IPS-15b (cell line): ENCODE data around the gene POLR1A.

ENCODE experiments used
- H3K27me3 ChIP-seq: one replicate; pipeline ENCODE4 v1.6.1; 2013; ENCODE audit warnings: low read length; ENCODE audit not compliant: control insufficient read depth, insufficient read depth
- H3K36me3 ChIP-seq: one replicate; pipeline ENCODE4 v1.6.1; 2013; ENCODE audit warnings: low read length; ENCODE audit not compliant: control insufficient read depth, insufficient read depth
- H3K4me1 ChIP-seq: one replicate; pipeline ENCODE4 v1.6.1; 2013; ENCODE audit warnings: mild to moderate bottlenecking, low read length; ENCODE audit not compliant: control insufficient read depth, insufficient read depth
- H3K4me3 ChIP-seq: one replicate; pipeline ENCODE4 v1.5.1; 2013; ENCODE audit warnings: low read depth, low read length
- H3K9ac ChIP-seq: one replicate; pipeline ENCODE4 v1.6.1; 2013; ENCODE audit warnings: low read depth, mild to moderate bottlenecking, low read length
- H3K9me3 ChIP-seq: one replicate; pipeline ENCODE4 v1.6.1; 2013; ENCODE audit warnings: mild to moderate bottlenecking, low read length; ENCODE audit not compliant: control insufficient read depth, insufficient read depth

The POLR1A gene

GRCh38 chr2:86012007-86012712 is 93.5 kb downstream of the POLR1A start:
- no peaks in the 10 kb centered on the region for H3K27me3 ChIP-seq
- no peaks in the 10 kb centered on the region for H3K36me3 ChIP-seq
- no peak overlapping the region for H3K9ac ChIP-seq
- no peak overlapping the region for H3K4me3 ChIP-seq
- H3K9me3 ChIP-seq = no peaks in the 10 kb centered on the region
- no peaks in the 10 kb centered on the region for H3K4me1 ChIP-seq

GRCh38 chr2:86011449-86011941 is 94.2 kb downstream of the POLR1A start:
- H3K4me3 ChIP-seq = no peak overlapping the region
- no peak overlapping the region for H3K9ac ChIP-seq
- H3K36me3 ChIP-seq = no peaks in the 10 kb centered on the region
- no peaks in the 10 kb centered on the region for H3K27me3 ChIP-seq
- H3K4me1 ChIP-seq = no peaks in the 10 kb centered on the region
- no peaks in the 10 kb centered on the region for H3K9me3 ChIP-seq

- Histone ChIP-seq H3K9ac (no peak overlapping the region), H3K36me3 (no peaks in the 10 kb centered on the region), H3K27me3 (no peaks in the 10 kb centered on the region), H3K4me3 (no peak overlapping the region), H3K9me3 (no peaks in the 10 kb centered on the region), H3K4me1 (no peaks in the 10 kb centered on the region)
Measured at GRCh38 chr2:86010083-86010482, 95.6 kb downstream of the POLR1A start.

GRCh38 chr2:86006524-86006923 is 99.2 kb downstream of the POLR1A start:
- Histone ChIP-seq H3K9ac (no peak overlapping the region), H3K36me3 (no peaks in the 10 kb centered on the region), H3K9me3 (no peaks in the 10 kb centered on the region), H3K4me3 (no peak overlapping the region), H3K27me3 (no peaks in the 10 kb centered on the region), H3K4me1 (no peaks in the 10 kb centered on the region)

- Histone ChIP-seq H3K27me3 (no peaks in the 10 kb centered on the region), H3K4me1 (no peaks in the 10 kb centered on the region), H3K4me3 (no peak overlapping the region), H3K36me3 (no peaks in the 10 kb centered on the region), H3K9ac (no peak overlapping the region), H3K9me3 (no peaks in the 10 kb centered on the region)
Measured at GRCh38 chr2:86003967-86004366, 101.7 kb downstream of the POLR1A start.

GRCh38 chr2:86003104-86003503 is 102.6 kb downstream of the POLR1A start:
- H3K36me3 ChIP-seq = no peaks in the 10 kb centered on the region
- no peak overlapping the region for H3K4me3 ChIP-seq
- no peaks in the 10 kb centered on the region for H3K27me3 ChIP-seq
- H3K9me3 ChIP-seq = no peaks in the 10 kb centered on the region
- no peak overlapping the region for H3K9ac ChIP-seq
- H3K4me1 ChIP-seq = no peaks in the 10 kb centered on the region

GRCh38 chr2:86002375-86002774 is 103.3 kb downstream of the POLR1A start:
- Histone ChIP-seq H3K4me1 (no peaks in the 10 kb centered on the region), H3K9ac (no peak overlapping the region), H3K4me3 (no peak overlapping the region), H3K27me3 (no peaks in the 10 kb centered on the region), H3K36me3 (no peaks in the 10 kb centered on the region), H3K9me3 (no peaks in the 10 kb centered on the region)

GRCh38 chr2:86001326-86001725 is 104.4 kb downstream of the POLR1A start:
- H3K9ac ChIP-seq = no peak overlapping the region
- H3K27me3 ChIP-seq = no peaks in the 10 kb centered on the region
- H3K9me3 ChIP-seq = no peaks in the 10 kb centered on the region
- H3K4me3 ChIP-seq = no peak overlapping the region
- no peaks in the 10 kb centered on the region for H3K4me1 ChIP-seq
- H3K36me3 ChIP-seq = no peaks in the 10 kb centered on the region

GRCh38 chr2:86000938-86001312 is 104.8 kb downstream of the POLR1A start:
- Histone ChIP-seq H3K9me3 (no peaks in the 10 kb centered on the region), H3K36me3 (no peaks in the 10 kb centered on the region), H3K9ac (no peak overlapping the region), H3K4me3 (no peak overlapping the region), H3K27me3 (no peaks in the 10 kb centered on the region), H3K4me1 (no peaks in the 10 kb centered on the region)

GRCh38 chr2:86000131-86000937 is 105.4 kb downstream of the POLR1A start:
- Histone ChIP-seq H3K36me3 (no peaks in the 10 kb centered on the region), H3K4me1 (no peaks in the 10 kb centered on the region), H3K27me3 (no peaks in the 10 kb centered on the region), H3K9ac (no peak overlapping the region), H3K9me3 (no peaks in the 10 kb centered on the region), H3K4me3 (no peak overlapping the region)

- Histone ChIP-seq H3K9ac (no peak overlapping the region), H3K4me3 (no peak overlapping the region), H3K9me3 (no peaks in the 10 kb centered on the region), H3K27me3 (no peaks in the 10 kb centered on the region), H3K36me3 (no peaks in the 10 kb centered on the region), H3K4me1 (no peaks in the 10 kb centered on the region)
Measured at GRCh38 chr2:85999061-85999831, 106.4 kb downstream of the POLR1A start.
